Measurements from ENCODE around the gene DLG2.

Gene DLG2

GRCh38 chr11:84014539-84014938 is 1612.6 kb downstream of the DLG2 start:
- DNase-seq (ENCODE audit: low read depth in 2 of 2): no peak

GRCh38 chr11:84012171-84012826 is 1614.8 kb downstream of the DLG2 start:
- no peak for DNase-seq (ENCODE audit: low read depth in 2 of 2)

DNA sequence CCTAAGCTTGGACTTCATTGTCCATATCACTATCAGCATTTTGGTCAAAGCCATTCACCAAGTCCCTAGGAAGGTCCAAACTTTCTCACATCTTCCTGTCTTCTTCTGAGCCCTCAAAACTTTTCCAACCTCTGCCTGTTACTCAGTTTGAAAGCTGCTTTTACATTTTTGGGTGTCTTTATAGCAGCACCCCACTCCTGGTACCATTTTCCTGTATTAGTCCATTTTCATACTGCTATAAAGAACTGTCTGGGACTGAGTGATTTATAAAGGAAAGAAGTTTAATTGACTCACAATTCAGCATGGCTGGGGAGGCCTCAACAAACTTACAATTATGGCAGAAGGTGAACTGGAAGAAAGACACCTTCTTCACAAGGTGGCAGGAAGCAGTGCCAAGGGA is 1624.0 kb downstream of the DLG2 start:
- DNase-seq (ENCODE audit: low read depth in 2 of 2): no peak

DNA sequence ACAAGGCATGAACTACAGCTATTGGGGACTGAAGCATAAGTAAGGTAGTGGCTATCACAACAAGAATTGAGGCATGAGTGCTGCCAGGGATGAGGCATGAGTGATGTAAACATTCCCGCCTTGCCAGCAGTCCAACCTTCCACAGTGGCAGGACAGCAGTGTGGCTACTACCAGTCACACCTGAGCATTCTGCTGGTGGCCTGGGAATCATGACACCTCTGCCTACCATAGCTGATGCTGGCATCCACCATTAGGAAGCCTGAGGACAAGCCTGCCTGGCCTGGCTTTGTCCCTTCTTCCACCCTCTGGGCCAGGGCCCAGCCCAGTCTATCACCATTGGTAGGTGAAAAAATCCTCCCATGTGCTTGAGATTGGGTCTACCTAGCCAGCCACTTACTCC is 1628.2 kb downstream of the DLG2 start:
- no peak for DNase-seq (ENCODE audit: low read depth in 2 of 2)

GRCh38 chr11:83990160-83990733 is 1636.9 kb downstream of the DLG2 start:
- no peak for DNase-seq (ENCODE audit: low read depth in 2 of 2)

DNA sequence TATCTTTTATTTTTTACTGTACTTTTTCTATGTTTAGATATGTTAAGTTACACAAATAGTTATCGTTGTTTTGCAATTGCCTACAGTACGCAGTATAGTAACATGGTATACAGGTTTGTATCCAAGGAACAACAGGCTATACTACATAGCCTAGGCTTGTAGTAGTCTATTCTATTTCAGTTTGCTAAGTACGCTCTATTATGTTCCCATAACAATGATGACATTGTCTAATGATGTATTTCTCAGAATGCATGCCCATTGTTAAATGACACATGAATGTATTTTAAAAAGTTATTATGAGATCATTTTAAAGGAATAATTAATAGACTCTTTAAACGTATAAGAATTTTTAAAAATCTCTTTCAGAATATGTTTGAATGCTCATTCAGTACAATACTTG is 1644.3 kb downstream of the DLG2 start:
- DNase-seq (ENCODE audit: low read depth in 2 of 2): no peak

GRCh38 chr11:83979593-83979992 is 1647.6 kb downstream of the DLG2 start:
- no peak for DNase-seq (ENCODE audit: low read depth in 2 of 2)

- no peak for DNase-seq (ENCODE audit: low read depth in 2 of 2)
These were observed 1648.2 kb downstream of the DLG2 start for GRCh38 chr11:83978942-83979341.

GRCh38 chr11:83976086-83976485 is 1651.1 kb downstream of the DLG2 start:
- no peak for DNase-seq (ENCODE audit: low read depth in 2 of 2)

DNA sequence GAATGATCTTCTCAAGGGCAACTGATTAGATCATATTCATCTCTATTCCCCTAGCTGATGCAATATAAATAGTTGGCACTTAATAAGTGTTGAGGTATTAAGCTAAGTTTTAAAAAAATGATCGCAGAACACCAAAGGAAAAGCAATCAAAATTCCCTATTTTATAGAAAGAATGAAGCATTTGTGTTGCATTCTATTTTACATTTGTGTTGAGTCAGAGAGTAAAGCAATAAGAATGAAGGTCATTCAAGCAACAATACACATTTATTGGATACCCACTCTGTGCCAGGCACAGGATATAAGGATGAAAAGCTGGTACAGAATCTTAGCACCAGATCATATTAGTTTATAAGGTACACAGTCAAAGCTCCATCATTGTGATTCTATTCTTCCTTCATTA is 1654.6 kb downstream of the DLG2 start:
- no peak for DNase-seq (ENCODE audit: low read depth in 2 of 2)

DNA sequence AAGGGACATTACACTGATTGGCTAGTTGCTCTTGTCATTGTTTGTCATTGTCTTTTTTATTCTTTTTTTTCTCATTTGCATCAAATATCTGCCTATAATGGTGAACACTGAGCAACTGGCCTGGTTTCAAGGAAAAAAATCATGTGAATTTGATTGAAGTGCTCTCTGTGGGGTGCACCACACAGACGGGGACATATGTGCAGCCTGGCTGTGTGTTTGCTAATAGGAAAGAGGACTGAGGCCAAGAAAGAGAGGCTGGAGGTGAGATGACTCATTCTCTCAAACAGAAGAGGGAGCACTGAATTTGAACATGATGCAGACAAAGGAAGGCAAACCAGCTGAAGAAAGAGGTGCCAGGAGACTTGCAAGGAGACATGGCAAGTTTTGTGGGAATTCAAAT is 1656.1 kb downstream of the DLG2 start:
- no peak for DNase-seq (ENCODE audit: low read depth in 2 of 2)

GRCh38 chr11:83970061-83970671 is 1657.0 kb downstream of the DLG2 start:
- no peak for DNase-seq (ENCODE audit: low read depth in 2 of 2)

DNA sequence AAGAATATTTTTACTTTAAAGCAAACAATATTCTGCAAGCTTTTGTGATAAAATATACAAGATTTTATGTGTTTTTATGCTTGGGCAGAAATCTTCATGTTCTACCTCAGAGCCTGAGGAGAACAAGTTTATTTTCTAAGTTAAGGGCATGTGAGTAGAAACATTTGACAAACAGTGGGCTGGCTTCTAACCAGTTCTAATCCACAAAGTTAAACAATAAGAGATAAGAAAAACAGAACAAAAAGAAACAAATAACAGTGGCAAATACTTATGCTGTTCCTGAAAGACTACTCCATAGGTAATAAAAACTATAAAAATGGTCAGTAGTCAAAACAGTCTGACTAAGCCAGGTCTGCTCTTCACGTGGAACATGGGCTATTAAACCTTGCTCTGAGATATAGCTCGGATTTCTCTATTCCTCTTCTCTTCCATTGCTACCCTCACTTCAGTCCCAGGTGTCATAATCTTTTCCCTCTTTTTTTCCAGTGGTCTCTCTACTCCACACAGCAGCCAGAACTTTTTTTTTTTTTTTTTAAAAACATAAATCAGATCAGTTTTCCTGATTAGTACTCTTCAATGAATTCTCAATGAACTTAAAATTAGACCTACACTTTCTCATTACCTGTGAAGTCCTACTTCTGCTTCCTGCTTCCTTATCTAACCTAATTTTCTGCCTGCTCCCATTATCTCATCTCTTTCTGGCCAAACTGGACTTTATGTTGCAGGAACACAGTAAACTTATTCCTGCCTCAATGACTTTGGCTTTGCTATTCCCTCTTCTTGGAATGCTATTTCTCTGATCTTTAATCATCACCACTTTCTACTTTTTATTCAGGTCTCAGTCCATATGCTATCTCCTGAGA is 1669.9 kb downstream of the DLG2 start:
- no peak for DNase-seq (ENCODE audit: low read depth in 2 of 2)

DNA sequence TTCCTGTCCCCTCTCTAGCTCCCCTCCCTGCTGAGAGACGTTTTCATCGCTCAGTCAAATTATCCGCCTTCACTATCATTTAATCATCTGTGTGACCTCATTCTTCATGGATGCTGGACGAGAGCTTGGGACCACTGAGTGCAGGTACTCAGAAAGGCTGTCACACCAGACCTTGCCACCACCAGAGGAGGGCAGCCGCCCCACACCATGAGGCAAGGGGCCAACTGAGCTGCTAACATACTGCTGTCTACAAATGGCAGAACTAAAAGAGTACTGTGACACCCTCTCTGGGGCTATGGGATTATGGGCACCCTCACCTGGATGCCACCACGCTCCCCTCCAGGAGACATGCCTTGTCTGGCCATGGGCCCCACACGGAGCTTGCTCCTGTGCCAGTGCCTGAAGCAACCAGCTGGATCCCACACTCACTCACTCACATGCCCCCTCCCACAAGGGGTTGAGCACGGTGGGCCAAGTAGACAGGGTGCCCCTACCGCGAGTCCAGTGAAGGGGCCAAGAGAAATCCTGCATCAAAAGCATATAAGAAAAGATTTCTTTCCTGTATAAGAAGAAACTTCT is 1670.9 kb downstream of the DLG2 start:
- no peak for DNase-seq (ENCODE audit: low read depth in 2 of 2)

DNA sequence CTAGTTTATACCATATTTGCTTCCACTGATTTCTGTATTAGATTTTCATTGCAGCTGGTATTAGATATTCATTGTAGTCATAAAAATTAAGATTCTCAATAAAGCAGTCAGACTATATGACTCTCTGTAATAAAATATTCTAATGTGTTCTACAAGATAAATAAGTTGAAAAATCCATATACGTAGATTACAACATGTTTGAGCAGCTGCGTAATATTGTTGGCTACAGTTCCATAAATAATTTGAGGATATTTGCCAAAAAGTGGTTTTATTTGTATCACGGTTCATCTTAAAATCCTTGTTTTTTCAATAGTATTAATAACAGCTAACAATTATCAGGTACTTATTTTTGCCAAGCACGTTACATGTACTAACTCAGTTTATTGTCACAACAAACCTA is 1672.4 kb downstream of the DLG2 start:
- DNase-seq (ENCODE audit: low read depth in 2 of 2): no peak

DNA sequence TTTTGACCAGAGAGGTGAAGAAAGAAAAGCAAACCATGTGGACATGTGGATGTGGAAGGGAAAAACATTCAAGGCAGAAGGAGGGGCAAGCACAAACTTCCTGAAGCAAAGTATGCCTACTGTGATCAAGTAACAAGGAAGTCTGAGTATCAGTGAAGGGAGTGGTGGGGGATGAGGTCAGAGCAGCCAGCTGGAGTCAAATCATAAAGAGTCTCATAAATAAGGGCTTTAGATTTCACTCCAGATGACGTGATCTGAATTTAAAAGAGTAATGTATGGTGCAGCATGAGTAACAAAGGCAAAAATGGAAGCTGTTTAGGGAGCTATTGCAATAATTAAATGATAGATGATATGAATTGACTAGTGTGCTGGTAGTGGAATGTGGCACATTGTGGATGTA is 1675.6 kb downstream of the DLG2 start:
- no peak for DNase-seq (ENCODE audit: low read depth in 2 of 2)

- no peak for DNase-seq (ENCODE audit: low read depth in 2 of 2)
These were observed 1678.9 kb downstream of the DLG2 start for GRCh38 chr11:83948200-83948599.

GRCh38 chr11:83945976-83946375 is 1681.2 kb downstream of the DLG2 start:
- no peak for DNase-seq (ENCODE audit: low read depth in 2 of 2)

- DNase-seq (ENCODE audit: low read depth in 2 of 2): no peak
These were observed 1686.1 kb downstream of the DLG2 start for GRCh38 chr11:83941050-83941449.

DNA sequence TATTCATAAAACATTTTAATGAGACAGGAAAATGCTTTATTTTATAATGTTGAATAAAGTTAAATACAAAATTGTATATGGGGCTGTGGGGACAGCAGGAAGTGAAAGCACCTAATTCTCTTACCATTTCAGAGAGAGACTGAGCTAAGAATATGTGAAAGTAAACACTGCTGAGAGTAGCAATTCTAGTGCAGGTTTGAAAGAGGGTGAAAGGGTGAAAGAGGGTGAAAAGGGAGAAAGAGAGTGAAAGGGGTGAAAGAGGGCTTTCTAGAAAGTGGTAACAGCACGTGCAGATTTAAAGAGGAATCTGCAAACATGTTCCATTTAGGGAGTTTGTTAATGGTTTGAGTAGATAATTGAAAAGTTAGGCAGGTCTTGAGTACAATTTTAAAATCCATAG is 1689.0 kb downstream of the DLG2 start:
- DNase-seq (ENCODE audit: low read depth in 2 of 2): no peak

DNA sequence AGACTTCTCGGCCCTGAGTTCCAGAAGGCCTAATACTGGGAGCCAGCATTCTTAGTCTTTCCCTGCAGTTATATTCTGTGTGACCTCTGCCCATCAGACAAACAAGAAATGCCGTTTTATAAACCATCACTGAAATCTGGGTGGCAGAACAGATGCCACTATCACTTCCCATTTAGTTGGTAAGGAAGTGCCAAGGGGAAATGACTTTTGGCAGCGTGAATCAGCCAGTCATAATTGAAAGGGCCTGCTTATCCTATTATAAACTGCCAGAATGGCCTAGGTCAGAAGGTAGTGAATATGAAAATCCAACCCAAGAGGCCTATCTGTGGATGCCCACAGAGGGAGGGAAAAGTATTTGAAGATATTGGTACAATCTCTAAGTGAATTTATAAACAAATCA is 1694.1 kb downstream of the DLG2 start:
- DNase-seq (ENCODE audit: low read depth in 2 of 2): no peak

GRCh38 chr11:83927422-83927821 is 1699.7 kb downstream of the DLG2 start:
- DNase-seq (ENCODE audit: low read depth in 2 of 2): no peak
